Sigmoid colon (tissue), 3 donors: Measurements from ENCODE around the gene C5.

ENCODE experiments used
- POLR2A ChIP-seq, 2 donors: fragments of 450-650 bp; IDR thresholded peaks; one replicate each; pipeline ENCODE4 v1.6.1; 2016; ENCODE audit warnings: antibody characterized with exemption in 2 of 2, mild to moderate bottlenecking in 2 of 2, moderate library complexity in 2 of 2
- TF ChIP-seq, protein P1 (sequence below), 4 experiments: fragments of 450-650 bp in 3 of 4; fragments of 200-600 bp in 1 of 4; IDR thresholded peaks; one replicate each; pipeline ENCODE4 v1.5.1; 2016 to 2019; ENCODE audit warnings: antibody characterized with exemption in 4 of 4, mild to moderate bottlenecking in 3 of 4, moderate library complexity in 2 of 4

GRCh38 chr9:120998111-120998510 lies 52.0 kb downstream of the C5 start:
- no peak for TF ChIP-seq POLR2A (IDR thresholded peaks at IDR 0.05)
- TF ChIP-seq, protein P1, sequence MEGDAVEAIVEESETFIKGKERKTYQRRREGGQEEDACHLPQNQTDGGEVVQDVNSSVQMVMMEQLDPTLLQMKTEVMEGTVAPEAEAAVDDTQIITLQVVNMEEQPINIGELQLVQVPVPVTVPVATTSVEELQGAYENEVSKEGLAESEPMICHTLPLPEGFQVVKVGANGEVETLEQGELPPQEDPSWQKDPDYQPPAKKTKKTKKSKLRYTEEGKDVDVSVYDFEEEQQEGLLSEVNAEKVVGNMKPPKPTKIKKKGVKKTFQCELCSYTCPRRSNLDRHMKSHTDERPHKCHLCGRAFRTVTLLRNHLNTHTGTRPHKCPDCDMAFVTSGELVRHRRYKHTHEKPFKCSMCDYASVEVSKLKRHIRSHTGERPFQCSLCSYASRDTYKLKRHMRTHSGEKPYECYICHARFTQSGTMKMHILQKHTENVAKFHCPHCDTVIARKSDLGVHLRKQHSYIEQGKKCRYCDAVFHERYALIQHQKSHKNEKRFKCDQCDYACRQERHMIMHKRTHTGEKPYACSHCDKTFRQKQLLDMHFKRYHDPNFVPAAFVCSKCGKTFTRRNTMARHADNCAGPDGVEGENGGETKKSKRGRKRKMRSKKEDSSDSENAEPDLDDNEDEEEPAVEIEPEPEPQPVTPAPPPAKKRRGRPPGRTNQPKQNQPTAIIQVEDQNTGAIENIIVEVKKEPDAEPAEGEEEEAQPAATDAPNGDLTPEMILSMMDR (IDR thresholded peaks at IDR 0.05): no peak
